ENCODE data around the gene FMO4.
"Not testable (repeated sequence)": the region's sequence is repeated elsewhere in the genome, so short reads cannot be mapped to it uniquely, and the experiment has no call there.

DNA sequence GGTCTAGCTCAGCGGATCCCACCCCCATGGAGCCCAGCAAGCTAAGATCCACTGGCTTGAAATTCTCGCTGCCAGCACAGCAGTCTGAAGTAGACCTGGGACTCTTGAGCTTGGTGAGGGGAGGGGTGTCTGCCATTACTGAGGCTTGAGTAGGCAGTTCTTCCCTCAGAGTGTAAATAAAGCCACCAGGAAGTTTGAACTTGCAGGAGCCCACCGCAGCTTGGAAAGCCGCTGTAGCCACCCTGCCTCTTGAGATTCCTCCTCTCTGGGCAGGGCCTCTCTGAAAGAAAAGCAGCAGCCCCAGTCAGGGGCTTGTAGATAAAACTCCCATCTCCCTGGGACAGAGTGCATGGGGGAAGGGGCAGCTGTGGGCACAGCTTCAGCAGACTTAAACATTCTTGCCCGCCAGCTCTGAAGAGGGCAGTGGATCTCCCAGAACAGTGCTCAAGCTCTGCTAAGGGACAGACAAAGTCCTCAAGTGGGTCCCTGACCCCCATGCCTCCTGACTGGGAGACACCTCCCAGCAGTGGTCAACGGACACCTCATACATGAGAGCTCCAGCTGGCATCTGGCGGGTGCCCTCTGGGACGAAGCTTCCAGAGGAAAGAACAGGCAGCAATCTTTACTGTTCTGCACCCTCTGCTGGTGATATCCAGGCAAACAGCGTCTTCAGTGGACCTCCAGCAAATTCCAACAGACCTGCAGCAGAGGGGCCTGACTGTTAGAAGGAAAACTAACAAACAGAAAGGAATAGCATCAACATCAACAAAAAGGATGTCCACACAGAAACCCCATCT is 45.9 kb downstream of the FMO4 start:
- TF ChIP-seq, protein P1, sequence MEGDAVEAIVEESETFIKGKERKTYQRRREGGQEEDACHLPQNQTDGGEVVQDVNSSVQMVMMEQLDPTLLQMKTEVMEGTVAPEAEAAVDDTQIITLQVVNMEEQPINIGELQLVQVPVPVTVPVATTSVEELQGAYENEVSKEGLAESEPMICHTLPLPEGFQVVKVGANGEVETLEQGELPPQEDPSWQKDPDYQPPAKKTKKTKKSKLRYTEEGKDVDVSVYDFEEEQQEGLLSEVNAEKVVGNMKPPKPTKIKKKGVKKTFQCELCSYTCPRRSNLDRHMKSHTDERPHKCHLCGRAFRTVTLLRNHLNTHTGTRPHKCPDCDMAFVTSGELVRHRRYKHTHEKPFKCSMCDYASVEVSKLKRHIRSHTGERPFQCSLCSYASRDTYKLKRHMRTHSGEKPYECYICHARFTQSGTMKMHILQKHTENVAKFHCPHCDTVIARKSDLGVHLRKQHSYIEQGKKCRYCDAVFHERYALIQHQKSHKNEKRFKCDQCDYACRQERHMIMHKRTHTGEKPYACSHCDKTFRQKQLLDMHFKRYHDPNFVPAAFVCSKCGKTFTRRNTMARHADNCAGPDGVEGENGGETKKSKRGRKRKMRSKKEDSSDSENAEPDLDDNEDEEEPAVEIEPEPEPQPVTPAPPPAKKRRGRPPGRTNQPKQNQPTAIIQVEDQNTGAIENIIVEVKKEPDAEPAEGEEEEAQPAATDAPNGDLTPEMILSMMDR (IDR thresholded peaks at IDR 0.05; ENCODE audit: low read depth, low read length, poor library complexity, severe bottlenecking) = not testable (repeated sequence)
- TF ChIP-seq EZH2phosphoT487 (IDR thresholded peaks at IDR 0.05; ENCODE audit: borderline replicate concordance, low read length) = not testable (repeated sequence)

Measured in DOHH2 (cell line).